ENCODE results near the gene CCDC38. TPM values are rescaled to one million over a fixed set of nuclear protein-coding genes. Genes with fewer than 3 reads are reported as not detected.
A peak's percentile ranks its signal among the peaks of the same experiment; 100 is the strongest.

Gene CCDC38
- total RNA-seq, 1 donor from 2014 or later, result 0.07 TPM

DNA sequence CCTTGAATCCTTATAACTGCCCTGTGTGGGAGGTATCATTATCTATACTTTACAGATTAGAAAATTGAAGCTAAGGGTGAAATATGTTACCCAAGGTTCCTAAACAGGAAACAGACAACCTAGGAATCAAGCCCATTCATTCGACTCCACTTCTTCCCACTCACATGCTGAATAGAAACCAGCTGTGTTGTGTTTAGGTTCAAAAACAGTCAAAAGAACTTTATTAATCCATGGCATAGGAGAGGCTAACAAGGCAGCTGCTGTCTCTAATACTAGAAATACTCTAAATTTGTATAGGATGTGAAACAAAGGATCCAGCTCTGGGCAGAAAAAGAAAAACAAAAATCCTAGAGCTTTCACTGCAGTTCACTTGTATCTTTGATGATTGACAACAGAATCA lies 10.6 kb upstream of the CCDC38 start:
- no peaks in the 10 kb centered on the region for H3K36me3 Mint-ChIP-seq (ENCODE audit: low read depth)
- no peaks in the 10 kb centered on the region for H3K9me3 Mint-ChIP-seq
- H3K4me3 Mint-ChIP-seq (ENCODE audit: low read depth), result no peak overlapping the region
- DNase-seq (ENCODE audit: low spot score), result no peak
- no peak overlapping the region for H3K27ac Mint-ChIP-seq
- no peaks in the 10 kb centered on the region for H3K4me1 Mint-ChIP-seq (ENCODE audit: low read depth)
- peaks cover 27% of the 10 kb centered on the region for H3K27me3 Mint-ChIP-seq (ENCODE audit: low read depth)
- intact Hi-C loops (cut with micrococcal nuclease), result no loop called here

DNA sequence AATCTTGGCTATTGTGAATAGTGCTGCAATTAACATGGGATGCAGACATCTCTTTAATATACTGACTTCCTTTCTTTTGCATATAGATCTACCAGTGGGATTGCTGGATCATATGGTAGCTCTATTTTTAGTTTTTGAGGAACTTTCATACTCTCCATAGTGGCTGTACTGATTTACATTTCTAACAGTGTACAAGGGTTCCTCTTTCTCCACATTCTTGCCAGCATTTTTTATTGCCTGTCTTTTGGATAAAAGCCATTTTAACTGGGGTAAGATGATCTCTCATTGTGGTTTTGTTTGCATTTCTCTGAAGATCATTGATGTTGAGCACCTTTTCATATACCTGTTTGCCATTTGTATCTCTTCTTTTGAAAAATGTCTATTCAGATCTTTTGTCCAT lies 9.1 kb upstream of the CCDC38 start:
- no peaks in the 10 kb centered on the region for H3K4me1 Mint-ChIP-seq (ENCODE audit: low read depth)
- H3K9me3 Mint-ChIP-seq, result no peaks in the 10 kb centered on the region
- H3K27me3 Mint-ChIP-seq (ENCODE audit: low read depth), result peaks cover 27% of the 10 kb centered on the region
- intact Hi-C loops (cut with micrococcal nuclease), result no loop called here
- no peaks in the 10 kb centered on the region for H3K36me3 Mint-ChIP-seq (ENCODE audit: low read depth)
- H3K4me3 Mint-ChIP-seq (ENCODE audit: low read depth), result no peak overlapping the region
- DNase-seq (ENCODE audit: low spot score), result no peak
- H3K27ac Mint-ChIP-seq, result no peak overlapping the region

DNA sequence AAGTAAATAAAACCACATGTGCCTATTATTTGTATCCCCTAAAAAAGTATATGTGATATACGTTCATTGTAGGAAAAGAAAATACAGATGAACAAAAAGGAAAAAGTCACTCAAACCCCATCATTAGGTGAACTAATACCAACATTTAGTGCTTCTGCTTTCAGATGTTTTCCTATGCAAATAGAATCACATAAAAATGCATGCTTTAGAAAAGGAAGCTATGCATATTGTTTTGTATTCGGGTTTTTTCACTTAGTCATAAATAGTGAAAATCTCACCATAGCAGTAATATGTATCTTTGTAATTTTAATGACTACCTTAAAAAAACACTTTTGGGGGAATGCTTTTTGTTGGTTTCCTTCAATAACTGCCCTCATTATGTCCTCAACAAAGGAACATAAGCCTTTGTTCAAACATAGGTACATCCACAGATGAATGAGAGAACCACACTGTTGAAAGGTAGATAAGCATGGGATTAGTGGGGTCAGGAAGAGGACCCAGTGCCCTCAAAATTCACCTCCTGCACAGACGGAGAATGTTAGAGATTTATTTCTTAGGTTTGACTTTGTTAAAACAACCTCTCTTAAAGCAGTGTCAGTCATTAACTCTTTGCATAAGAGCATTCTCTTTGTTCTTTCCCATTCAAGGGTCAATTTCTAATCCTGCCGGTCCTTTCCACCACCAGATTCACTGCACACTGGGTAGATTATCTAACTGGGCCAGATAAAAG lies 7.2 kb upstream of the CCDC38 start:
- no peak overlapping the region for H3K4me3 Mint-ChIP-seq (ENCODE audit: low read depth)
- no peaks in the 10 kb centered on the region for H3K36me3 Mint-ChIP-seq (ENCODE audit: low read depth)
- DNase-seq (ENCODE audit: low spot score), result no peak
- intact Hi-C loops (cut with micrococcal nuclease), result no loop called here
- peaks cover 33% of the 10 kb centered on the region for H3K27me3 Mint-ChIP-seq (ENCODE audit: low read depth)
- no peak overlapping the region for H3K27ac Mint-ChIP-seq
- no peaks in the 10 kb centered on the region for H3K9me3 Mint-ChIP-seq
- H3K4me1 Mint-ChIP-seq (ENCODE audit: low read depth), result no peaks in the 10 kb centered on the region

DNA sequence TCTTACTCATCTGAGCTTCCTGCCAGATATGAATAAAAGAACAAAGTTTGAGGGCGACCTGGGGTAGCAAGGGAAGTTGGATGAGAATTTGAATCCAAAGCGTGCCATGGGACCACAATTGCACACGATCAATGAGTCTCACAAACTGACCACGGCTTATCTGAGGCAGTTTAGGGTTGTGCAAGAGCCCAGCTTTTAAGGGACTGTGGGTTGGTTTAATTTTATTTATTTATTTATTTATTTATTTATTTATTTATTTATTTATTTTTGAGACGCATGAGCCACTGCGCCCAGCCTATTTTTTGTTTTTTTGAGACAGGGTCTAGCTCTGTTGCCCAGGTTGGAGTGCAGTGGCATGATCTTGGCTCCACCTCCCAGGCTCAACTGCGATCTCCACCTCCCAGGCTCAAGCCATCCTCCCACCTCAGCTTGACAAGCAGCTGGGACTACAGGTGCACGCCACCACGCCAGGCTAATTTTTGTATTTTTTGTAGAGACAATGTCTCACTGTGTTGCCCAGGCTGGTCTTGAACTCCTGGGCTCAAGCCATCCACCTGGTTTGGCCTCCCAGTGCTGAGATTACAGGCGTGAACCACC lies 1.8 kb upstream of the CCDC38 start:
- peaks cover 9% of the 10 kb centered on the region for H3K27me3 Mint-ChIP-seq (ENCODE audit: low read depth)
- DNase-seq (ENCODE audit: low spot score), result no peak
- peak overlapping the region; percentile 82 for H3K4me3 Mint-ChIP-seq (ENCODE audit: low read depth)
- H3K27ac Mint-ChIP-seq, result no peak overlapping the region
- no peaks in the 10 kb centered on the region for H3K36me3 Mint-ChIP-seq (ENCODE audit: low read depth)
- intact Hi-C loops (cut with micrococcal nuclease), result loop anchor here (5.0 kb wide), 1 partner anchor 253 kb away; no protein-coding TSS in a partner anchor
- H3K4me1 Mint-ChIP-seq (ENCODE audit: low read depth), result peaks cover 5% of the 10 kb centered on the region
- no peaks in the 10 kb centered on the region for H3K9me3 Mint-ChIP-seq

DNA sequence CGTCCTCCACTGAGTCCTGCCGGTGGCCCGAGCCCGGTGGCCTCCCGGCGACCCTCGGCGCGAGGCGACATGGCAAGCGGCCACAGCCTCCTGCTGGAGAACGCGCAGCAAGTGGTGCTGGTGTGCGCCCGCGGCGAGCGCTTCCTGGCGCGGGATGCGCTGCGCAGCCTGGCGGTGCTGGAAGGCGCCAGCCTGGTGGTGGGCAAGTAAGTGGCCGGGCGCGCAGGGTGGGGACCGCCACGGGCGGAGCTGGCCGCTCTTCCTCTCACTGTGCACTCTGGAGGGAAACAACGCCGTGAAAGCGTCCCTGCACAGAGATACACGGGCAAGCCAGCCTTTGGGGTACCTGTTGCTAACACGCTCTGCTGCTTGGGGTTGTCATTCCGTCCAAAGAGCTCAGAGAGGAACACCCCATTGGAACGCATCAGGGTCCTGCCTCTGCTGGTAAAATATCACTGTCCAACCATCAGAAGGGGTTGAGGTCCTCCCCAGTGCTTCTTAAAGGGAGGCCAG lies 972 bp upstream of the CCDC38 start, which contains the start of gene AMDHD1:
TSS of gene AMDHD1 (plus strand) at position 2 of the 513 bp plus-strand sequence. CDS start at position 70, 68 bp downstream.
- intact Hi-C loops (cut with micrococcal nuclease), result loop anchor here (1.0 to 5.0 kb wide), 6 partner anchors 25 to 963 kb away; partner anchors contain the start of genes LTA4H, NEDD1 and SNRPF
- peak within 1 kb of the TSS; percentile 82 for H3K4me3 Mint-ChIP-seq (ENCODE audit: low read depth)

DNA sequence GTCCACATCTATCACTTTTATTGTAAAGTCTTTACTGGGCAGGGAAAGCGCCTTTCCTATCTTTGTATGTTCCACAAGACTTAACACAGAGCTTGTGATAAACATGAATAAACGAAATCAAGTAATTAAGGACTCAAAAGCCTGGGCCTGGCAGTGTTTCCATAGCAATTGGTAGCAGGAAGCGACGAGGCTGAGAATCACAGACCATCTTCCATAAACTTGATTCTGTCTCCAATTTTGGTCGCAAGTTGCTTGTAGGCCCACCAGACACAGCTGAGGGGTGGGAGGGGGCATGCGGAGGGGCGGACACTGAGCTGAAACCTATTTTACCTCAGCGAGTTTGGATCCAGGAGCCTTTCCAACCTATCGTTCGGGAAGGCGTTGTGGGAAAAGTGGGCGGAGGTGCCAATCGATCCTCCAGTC lies 302 bp downstream of the CCDC38 start:
- no peak for DNase-seq (ENCODE audit: low spot score)
- intact Hi-C loops (cut with micrococcal nuclease), result loop anchor here (2.0 to 5.0 kb wide), 4 partner anchors 57 to 965 kb away; partner anchors contain the start of genes NEDD1 and SNRPF
- H3K27ac Mint-ChIP-seq, result no peak overlapping the region
- no peaks in the 10 kb centered on the region for H3K36me3 Mint-ChIP-seq (ENCODE audit: low read depth)
- H3K9me3 Mint-ChIP-seq, result no peaks in the 10 kb centered on the region
- H3K27me3 Mint-ChIP-seq (ENCODE audit: low read depth), result peaks cover 18% of the 10 kb centered on the region
- peaks cover 5% of the 10 kb centered on the region for H3K4me1 Mint-ChIP-seq (ENCODE audit: low read depth)
- H3K4me3 Mint-ChIP-seq (ENCODE audit: low read depth), result peak overlapping the region; percentile 82

More for the DNA sequence above, 972 bp upstream of the CCDC38 start, which contains the start of gene AMDHD1:
- DNase-seq (ENCODE audit: low spot score), result peak; percentile 56
- H3K36me3 Mint-ChIP-seq (ENCODE audit: low read depth), result no peaks in the 10 kb centered on the region
- peak within 1 kb of the TSS; percentile 76 for H3K27ac Mint-ChIP-seq
- peaks cover 15% of the 10 kb centered on the region for H3K27me3 Mint-ChIP-seq (ENCODE audit: low read depth)
- peaks cover 5% of the 10 kb centered on the region for H3K4me1 Mint-ChIP-seq (ENCODE audit: low read depth)
- no peaks in the 10 kb centered on the region for H3K9me3 Mint-ChIP-seq

DNA sequence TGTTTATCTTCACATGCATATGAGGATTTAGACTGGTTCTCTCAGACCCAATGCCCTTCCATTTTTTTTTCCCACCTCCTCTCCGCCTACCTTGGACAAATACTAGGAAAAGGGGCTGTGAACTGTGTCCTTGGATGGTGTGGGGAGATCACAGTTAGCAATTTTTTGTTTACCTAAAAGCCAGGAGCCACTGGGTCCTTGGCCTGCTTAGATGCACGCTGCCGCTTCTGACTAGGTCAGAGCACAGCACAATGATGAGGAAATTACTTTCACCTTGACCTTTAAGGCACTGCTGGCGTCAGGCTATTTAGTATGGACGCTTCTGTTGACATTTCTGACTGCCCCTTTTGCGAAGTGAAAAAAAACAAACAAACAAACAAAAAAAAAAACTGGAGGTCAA lies 1.9 kb downstream of the CCDC38 start:
- H3K27me3 Mint-ChIP-seq (ENCODE audit: low read depth), result peaks cover 14% of the 10 kb centered on the region
- peaks cover 5% of the 10 kb centered on the region for H3K4me1 Mint-ChIP-seq (ENCODE audit: low read depth)
- no peaks in the 10 kb centered on the region for H3K36me3 Mint-ChIP-seq (ENCODE audit: low read depth)
- DNase-seq (ENCODE audit: low spot score), result no peak
- H3K9me3 Mint-ChIP-seq, result no peaks in the 10 kb centered on the region
- H3K4me3 Mint-ChIP-seq (ENCODE audit: low read depth), result no peak overlapping the region
- intact Hi-C loops (cut with micrococcal nuclease), result loop anchor here (5.0 kb wide), 1 partner anchor 257 kb away; no protein-coding TSS in a partner anchor
- H3K27ac Mint-ChIP-seq, result no peak overlapping the region

DNA sequence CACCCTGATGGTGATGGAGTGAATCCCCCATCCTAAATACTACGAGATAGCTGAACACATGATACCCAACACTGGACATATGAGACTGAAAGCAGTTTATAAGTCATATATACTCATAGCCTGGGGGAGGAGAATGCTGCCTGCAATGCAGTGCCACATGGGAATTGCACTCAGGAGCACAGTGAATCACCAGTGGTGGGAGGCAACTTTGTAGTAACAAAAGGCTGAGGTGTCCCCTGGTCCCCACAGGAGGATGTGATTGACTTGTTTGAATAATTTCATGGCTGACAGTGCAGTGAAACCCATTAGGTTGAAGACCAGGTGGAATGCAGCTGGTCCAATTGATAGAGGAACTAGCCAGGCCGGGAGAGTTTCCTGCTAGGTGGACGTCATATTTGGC lies 20.2 kb downstream of the CCDC38 start:
- H3K9me3 Mint-ChIP-seq, result peaks cover 3% of the 10 kb centered on the region
- DNase-seq (ENCODE audit: low spot score), result no peak
- no peak overlapping the region for H3K27ac Mint-ChIP-seq
- intact Hi-C loops (cut with micrococcal nuclease), result no loop called here
- H3K4me3 Mint-ChIP-seq (ENCODE audit: low read depth), result no peak overlapping the region
- no peaks in the 10 kb centered on the region for H3K27me3 Mint-ChIP-seq (ENCODE audit: low read depth)
- H3K36me3 Mint-ChIP-seq (ENCODE audit: low read depth), result no peaks in the 10 kb centered on the region
- H3K4me1 Mint-ChIP-seq (ENCODE audit: low read depth), result no peaks in the 10 kb centered on the region

DNA sequence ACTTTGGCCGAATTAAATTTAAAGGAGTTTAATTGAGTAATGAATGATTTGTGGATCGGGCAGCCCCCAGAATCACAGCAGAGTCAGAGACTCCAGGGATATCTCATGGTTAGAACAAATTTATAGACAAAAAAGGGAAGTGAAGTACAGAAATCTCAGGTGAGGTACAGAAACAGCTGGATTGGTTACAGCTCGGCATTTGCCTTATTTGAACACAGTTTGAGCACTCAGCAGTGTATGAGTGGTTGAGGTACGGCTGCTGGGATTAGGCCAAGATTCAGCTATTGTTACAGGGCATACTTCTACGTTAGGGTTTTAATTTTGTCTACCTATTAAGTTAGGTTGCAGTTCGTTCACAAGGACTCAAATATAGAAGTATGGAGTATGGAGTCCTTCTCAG lies 23.3 kb downstream of the CCDC38 start:
- Mint-ChIP-seq H3K27me3 (ENCODE audit: low read depth) (peaks cover 18% of the 10 kb centered on the region), H3K4me3 (ENCODE audit: low read depth) (no peak overlapping the region), H3K27ac (no peak overlapping the region), H3K4me1 (ENCODE audit: low read depth) (no peaks in the 10 kb centered on the region), H3K9me3 (peaks cover 3% of the 10 kb centered on the region), H3K36me3 (ENCODE audit: low read depth) (no peaks in the 10 kb centered on the region)
- intact Hi-C loops (cut with micrococcal nuclease), result loop anchor here (2.0 kb wide), 1 partner anchor 60 kb away; the partner anchor contains the start of gene SNRPF
- no peak for DNase-seq (ENCODE audit: low spot score)

DNA sequence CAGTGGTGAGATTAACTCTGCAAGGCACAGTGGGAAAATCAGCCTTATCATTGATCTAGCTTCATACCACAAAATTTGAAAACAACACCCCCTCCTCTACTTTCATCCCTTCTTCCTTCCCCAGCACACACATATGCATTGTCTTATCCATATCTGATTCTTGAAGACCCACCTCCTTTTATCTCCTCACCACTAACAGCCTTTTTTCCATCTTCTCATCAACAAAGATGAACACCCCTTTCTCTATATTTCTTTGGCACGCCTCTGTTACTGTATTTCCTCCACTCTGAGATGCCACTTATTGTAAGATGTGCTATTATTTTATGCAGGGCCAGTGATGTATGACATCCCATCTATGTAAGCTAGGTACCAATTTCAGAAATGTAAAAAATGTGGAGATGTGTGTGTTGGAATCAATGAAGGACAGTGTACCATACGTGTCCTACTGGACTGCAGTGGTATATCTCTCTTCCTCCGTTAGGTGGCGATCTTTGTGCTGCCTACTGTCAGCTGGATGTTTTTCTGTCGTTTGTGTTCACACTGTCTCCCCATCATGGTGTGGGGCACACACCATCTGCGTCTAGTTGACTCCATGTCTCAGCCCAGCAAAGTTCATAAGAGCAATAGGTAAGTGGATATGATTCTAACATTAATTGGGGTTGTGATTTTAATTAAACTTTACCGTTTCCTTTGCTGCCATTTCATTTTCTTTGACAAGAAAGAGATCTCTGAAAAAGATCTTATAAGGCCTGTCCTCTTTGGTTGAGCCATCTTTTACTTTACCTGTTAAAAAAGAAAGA lies 24.0 kb downstream of the CCDC38 start:
- intact Hi-C loops (cut with micrococcal nuclease), result loop anchor here (1.0 to 2.0 kb wide), 3 partner anchors 25 to 80 kb away; partner anchors contain the start of genes AMDHD1 and SNRPF

DNA sequence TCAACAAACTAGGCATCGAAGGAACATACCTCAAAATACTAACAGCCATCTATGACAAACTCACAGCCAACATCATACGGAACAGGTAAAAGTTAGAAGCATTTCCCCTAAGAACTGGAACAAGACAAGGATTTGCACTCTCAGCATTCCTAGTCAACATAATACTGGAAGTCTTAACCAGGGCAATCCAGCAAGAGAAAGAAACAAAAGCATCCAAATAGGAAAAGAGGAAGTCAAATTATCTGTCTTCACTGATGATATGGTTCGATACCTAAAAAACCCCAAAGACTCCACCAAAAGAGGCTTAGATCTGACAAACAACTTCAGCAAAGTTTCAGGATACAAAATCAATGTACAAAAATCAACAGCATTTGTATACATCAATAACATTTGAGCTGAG lies 32.5 kb downstream of the CCDC38 start:
- Mint-ChIP-seq H3K27me3 (ENCODE audit: low read depth) (peaks cover 16% of the 10 kb centered on the region), H3K27ac (no peak overlapping the region), H3K4me1 (ENCODE audit: low read depth) (no peaks in the 10 kb centered on the region), H3K36me3 (ENCODE audit: low read depth) (no peaks in the 10 kb centered on the region), H3K9me3 (no peaks in the 10 kb centered on the region), H3K4me3 (ENCODE audit: low read depth) (no peak overlapping the region)
- intact Hi-C loops (cut with micrococcal nuclease), result no loop called here
- no peak for DNase-seq (ENCODE audit: low spot score)

More for the DNA sequence above, 24.0 kb downstream of the CCDC38 start:
- Mint-ChIP-seq H3K4me1 (ENCODE audit: low read depth) (no peaks in the 10 kb centered on the region), H3K4me3 (ENCODE audit: low read depth) (no peak overlapping the region), H3K36me3 (ENCODE audit: low read depth) (no peaks in the 10 kb centered on the region), H3K27ac (no peak overlapping the region), H3K9me3 (peaks cover 3% of the 10 kb centered on the region), H3K27me3 (ENCODE audit: low read depth) (peaks cover 18% of the 10 kb centered on the region)
- DNase-seq (ENCODE audit: low spot score), result peak; percentile 34

DNA sequence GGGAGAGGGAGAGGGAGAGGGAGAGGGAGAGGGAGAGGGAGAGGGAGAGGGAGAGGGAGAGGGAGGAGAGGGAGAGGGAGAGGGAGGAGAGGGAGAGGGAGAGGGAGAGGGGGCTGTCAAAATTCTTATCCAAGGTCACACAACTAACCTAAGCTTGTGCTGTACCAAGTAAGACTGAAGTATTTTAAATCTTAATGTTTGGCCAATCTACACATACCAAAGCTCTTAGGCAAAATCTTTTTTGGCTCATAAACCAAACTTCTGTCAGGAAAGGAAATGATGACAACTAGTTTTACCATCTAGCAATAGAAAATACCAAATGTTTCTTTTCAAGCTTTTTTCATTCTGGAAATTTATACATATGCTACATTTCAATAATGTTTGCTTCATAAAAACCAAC lies 33.8 kb downstream of the CCDC38 start:
- DNase-seq (ENCODE audit: low spot score), result no peak
- Mint-ChIP-seq H3K4me3 (ENCODE audit: low read depth) (no peak overlapping the region), H3K4me1 (ENCODE audit: low read depth) (no peaks in the 10 kb centered on the region), H3K36me3 (ENCODE audit: low read depth) (no peaks in the 10 kb centered on the region), H3K9me3 (peaks cover 3% of the 10 kb centered on the region), H3K27ac (no peak overlapping the region), H3K27me3 (ENCODE audit: low read depth) (peaks cover 19% of the 10 kb centered on the region)
- intact Hi-C loops (cut with micrococcal nuclease), result no loop called here

All from activated T-helper 2 cell treated with anti-CD3 and anti-CD28 coated beads, Interferon-gamma antibody, Interleukin-2, Interleukin-4, amounts not matched to agents 10 μg/mL and 5 μg/mL and 100 μg/mL, durations not matched to agents 14 hours and 24 hours and 36 hours (primary cell).